Loucy (cell line): ENCODE data around the gene TEDC1.

ENCODE experiments used
- H2AFZ ChIP-seq: fragments of 200-600 bp; sonication (generic); 2 replicates; pipeline ENCODE4 v1.6.0; 2016; ENCODE audit warnings: antibody characterized with exemption, mild to moderate bottlenecking, low read length, moderate library complexity
- H3F3A ChIP-seq: fragments of 200-600 bp; 2 replicates; pipeline ENCODE4 v1.6.0; 2016; ENCODE audit warnings: antibody characterized with exemption, low read depth, mild to moderate bottlenecking
- H3K27me3 ChIP-seq: fragments of 200-600 bp; sonication (generic); 2 replicates; pipeline ENCODE4 v1.6.1; 2014; ENCODE audit warnings: low read length, mild to moderate bottlenecking; ENCODE audit not compliant: insufficient read depth, poor library complexity, severe bottlenecking
- H3K36me3 ChIP-seq: fragments of 200-600 bp; sonication (generic); 2 replicates; pipeline ENCODE4 v1.6.1; 2016; ENCODE audit warnings: low read length; ENCODE audit not compliant: insufficient read depth
- H3K4me1 ChIP-seq: fragments of 200-600 bp; sonication (generic); 2 replicates; pipeline ENCODE4 v1.5.1; 2014; ENCODE audit warnings: low read length, mild to moderate bottlenecking; ENCODE audit not compliant: insufficient read depth, poor library complexity, severe bottlenecking
- H3K4me2 ChIP-seq: fragments of 200-600 bp; sonication (generic); 2 replicates; pipeline ENCODE4 v1.6.0; 2014; ENCODE audit warnings: antibody characterized with exemption, low read length, low read depth, mild to moderate bottlenecking; ENCODE audit not compliant: poor library complexity, severe bottlenecking
- H3K4me3 ChIP-seq: fragments of 200-600 bp; sonication (generic); 2 replicates; pipeline ENCODE4 v1.5.1; 2014; ENCODE audit warnings: low read length, mild to moderate bottlenecking, mixed read lengths; ENCODE audit not compliant: poor library complexity, severe bottlenecking
- H3K79me2 ChIP-seq: fragments of 200-600 bp; sonication (generic); 2 replicates; pipeline ENCODE4 v1.6.1; 2014; ENCODE audit warnings: low read length; ENCODE audit not compliant: insufficient read depth
- H3K9ac ChIP-seq: fragments of 200-600 bp; sonication (generic); 2 replicates; pipeline ENCODE4 v1.6.0; 2014; ENCODE audit warnings: mild to moderate bottlenecking, low read depth, low read length, moderate library complexity; ENCODE audit not compliant: poor library complexity, severe bottlenecking
- H3K9me2 ChIP-seq: fragments of 200-600 bp; sonication (generic); replicated peaks from 2 replicates; pipeline ENCODE4 v1.6.1; 2016; ENCODE audit warnings: low read depth, low read length, mixed read lengths
- H3K9me3 ChIP-seq: fragments of 200-600 bp; sonication (generic); 2 replicates; pipeline ENCODE4 v1.6.1; 2014; ENCODE audit warnings: mild to moderate bottlenecking, antibody characterized with exemption, low read length, low read depth; ENCODE audit not compliant: insufficient read depth
- H4K20me1 ChIP-seq: fragments of 200-600 bp; sonication (generic); 2 replicates; pipeline ENCODE4 v1.6.0; 2014; ENCODE audit warnings: antibody characterized with exemption, low read length, mild to moderate bottlenecking; ENCODE audit not compliant: insufficient read depth, poor library complexity, severe bottlenecking
- CTCF ChIP-seq: fragments of 200-600 bp; sonication (generic); conservative IDR thresholded peaks from 2 replicates; pipeline ENCODE4 v1.5.1; 2014; ENCODE audit warnings: mild to moderate bottlenecking, antibody characterized with exemption, low read length
- EZH2phosphoT487 ChIP-seq: fragments of 200-600 bp; IDR thresholded peaks from 2 replicates; pipeline ENCODE4 v1.6.1; 2018; ENCODE audit warnings: antibody characterized with exemption, mild to moderate bottlenecking, moderate library complexity, borderline replicate concordance

TEDC1 gene

DNA sequence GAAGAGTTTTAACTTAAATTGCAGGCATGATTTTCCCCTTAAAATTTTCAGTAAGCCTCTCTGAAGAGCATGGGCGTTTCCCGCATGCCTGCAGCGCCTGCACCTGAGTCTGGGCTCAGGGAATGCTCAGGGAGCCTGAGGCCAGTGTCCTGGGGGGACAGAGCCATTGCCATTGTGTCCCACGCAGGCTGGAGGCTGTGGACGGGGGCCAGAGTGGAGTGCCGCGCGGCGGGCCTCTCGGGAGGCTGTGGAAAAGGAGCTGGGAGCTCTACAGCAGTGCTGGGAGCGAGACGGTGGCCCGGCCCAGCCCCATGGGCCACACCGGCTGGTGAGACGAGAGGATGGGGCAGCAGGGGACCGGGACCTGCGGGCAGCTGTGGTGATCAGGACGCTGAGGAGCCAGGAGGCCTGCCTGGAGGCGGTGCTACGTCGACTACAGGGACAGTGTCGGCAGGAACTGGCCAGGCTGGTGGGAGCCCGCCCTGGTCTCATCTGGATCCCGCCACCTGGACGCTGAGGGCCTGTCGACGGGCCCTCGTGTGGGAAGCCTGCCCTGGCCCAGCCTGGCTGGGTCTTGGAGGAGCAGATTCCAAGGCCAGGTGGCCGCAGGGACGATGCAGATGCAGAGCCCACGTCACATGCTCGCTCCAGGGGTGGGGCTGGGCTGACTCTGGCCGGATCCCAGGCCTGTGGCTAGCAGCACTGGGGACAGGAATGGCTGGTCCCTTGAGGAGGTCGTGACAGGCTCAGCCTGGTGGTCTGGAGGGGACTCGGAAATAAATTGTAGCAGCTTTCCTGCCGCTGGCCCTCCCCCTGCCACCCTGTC is 7.6 kb downstream of the TEDC1 start:
- Histone ChIP-seq H3K9me2 (no peaks in the 10 kb centered on the region), H3K79me2 (peaks cover 5% of the 10 kb centered on the region; the same call in 1 of the 2 replicates), H3K9ac (no peak overlapping the region), H3K4me3 (no peak overlapping the region), H2AFZ (no peak overlapping the region), H3K4me2 (no peak overlapping the region), H3K4me1 (no peaks in the 10 kb centered on the region), H3K36me3 (no peaks in the 10 kb centered on the region), H3K27me3 (no peaks in the 10 kb centered on the region), H3F3A (no peaks in the 10 kb centered on the region), H3K9me3 (no peaks in the 10 kb centered on the region), H4K20me1 (no peaks in the 10 kb centered on the region)
- TF ChIP-seq EZH2phosphoT487 (no peak), CTCF (no peak)

DNA sequence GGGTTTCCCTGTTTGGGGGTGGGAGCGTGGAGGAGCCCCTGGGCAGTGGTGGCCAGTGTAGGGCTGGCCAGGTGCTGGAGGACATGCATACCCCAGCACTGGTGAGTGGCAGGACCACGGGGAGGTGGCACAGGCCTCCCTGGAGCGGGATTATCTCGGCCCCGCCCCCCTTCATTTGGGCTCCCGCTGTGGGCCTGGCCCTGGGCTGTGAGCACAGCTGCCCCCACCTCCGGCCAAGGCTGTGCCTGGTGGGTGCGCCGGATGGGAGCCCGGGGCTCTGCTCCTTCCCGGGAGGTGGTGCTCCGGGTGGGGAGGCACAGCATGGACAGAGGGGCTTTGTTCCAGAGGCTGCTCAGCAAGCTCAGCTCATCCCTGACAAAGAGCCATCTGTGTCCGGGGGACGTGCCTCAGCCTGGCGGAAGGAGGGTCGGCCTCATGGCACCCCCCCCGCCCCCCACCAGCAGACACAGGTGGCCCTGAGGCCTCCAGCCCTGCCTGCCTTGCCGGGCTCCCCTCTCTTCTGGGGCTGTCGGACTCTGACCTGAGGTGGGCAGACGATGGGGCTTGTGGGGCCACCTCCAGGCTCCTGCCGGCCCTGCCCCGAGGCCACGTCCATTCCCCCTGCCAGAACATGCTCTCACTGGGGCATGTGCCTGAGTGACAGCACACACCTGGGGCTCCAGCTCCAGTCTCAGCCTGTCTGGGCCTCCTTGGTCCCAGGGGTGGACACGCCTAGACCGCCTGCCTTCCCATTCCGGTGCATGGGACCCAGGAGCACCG is 8.4 kb downstream of the TEDC1 start:
- H3K4me2 ChIP-seq: no peak overlapping the region
- no peaks in the 10 kb centered on the region for H3K36me3 ChIP-seq
- H3K9me2 ChIP-seq: no peaks in the 10 kb centered on the region
- H3K79me2 ChIP-seq: no peaks in the 10 kb centered on the region
- no peaks in the 10 kb centered on the region for H3F3A ChIP-seq
- H4K20me1 ChIP-seq: no peaks in the 10 kb centered on the region
- H2AFZ ChIP-seq: no peak overlapping the region
- H3K27me3 ChIP-seq: no peaks in the 10 kb centered on the region
- no peak overlapping the region for H3K9ac ChIP-seq
- H3K9me3 ChIP-seq: no peaks in the 10 kb centered on the region
- TF ChIP-seq EZH2phosphoT487 (no peak), CTCF (no peak)
- H3K4me1 ChIP-seq: no peaks in the 10 kb centered on the region
- no peak overlapping the region for H3K4me3 ChIP-seq

DNA sequence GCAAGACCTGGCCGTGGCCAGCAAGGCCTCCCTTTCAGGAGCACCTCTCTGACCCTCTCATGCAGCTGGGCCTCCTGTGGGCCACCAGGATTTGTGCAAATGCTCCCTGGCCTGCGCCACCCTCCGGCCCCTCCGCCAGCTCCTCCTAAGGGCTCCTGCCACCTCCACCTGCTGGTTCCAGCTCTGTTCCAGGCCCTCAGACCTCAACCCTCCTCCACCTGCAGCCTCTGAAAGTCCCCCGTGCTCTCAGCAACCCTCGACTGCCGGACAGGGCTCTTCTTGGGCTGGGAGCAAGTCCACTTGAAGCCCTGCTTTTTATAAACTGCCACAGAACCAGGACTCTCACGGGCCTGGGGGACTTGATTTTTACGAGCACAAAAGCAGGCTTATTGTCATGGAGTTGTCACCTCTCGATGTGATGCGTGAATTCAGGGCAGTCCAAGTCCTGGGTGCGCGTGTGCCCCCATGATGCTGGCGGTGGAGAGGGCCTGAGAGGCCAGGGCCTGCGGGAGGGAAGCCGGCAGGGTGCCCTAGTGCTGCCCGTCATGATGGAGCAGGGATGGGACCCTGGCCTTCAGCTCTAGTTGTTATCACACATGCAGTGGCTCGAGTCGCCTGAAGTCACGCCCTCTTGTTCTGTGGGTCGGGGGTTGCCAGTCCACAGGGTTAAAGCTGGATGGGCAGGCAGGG is 9.1 kb downstream of the TEDC1 start:
- Histone ChIP-seq H3K27me3 (no peaks in the 10 kb centered on the region), H3K36me3 (no peaks in the 10 kb centered on the region), H3F3A (no peaks in the 10 kb centered on the region), H3K4me1 (no peaks in the 10 kb centered on the region), H3K79me2 (no peaks in the 10 kb centered on the region), H4K20me1 (no peaks in the 10 kb centered on the region), H3K9me2 (no peaks in the 10 kb centered on the region), H2AFZ (no peak overlapping the region), H3K4me2 (no peak overlapping the region), H3K4me3 (no peak overlapping the region), H3K9me3 (no peaks in the 10 kb centered on the region), H3K9ac (no peak overlapping the region)
- TF ChIP-seq EZH2phosphoT487 (no peak), CTCF (no peak)
